Hepatocyte (in vitro differentiated cells): ENCODE measurements around the gene GATD1. TPM values are rescaled to one million over a fixed set of nuclear protein-coding genes. Genes with fewer than 3 reads are reported as not detected.

Experiments used
- DNase-seq: peaks from one replicate; pipeline ENCODE4 v3.0.0-alpha.2; 2016; ENCODE audit warnings: low spot score
- H2AFZ ChIP-seq: fragments of 200-600 bp; sonication (generic); 2 replicates; pipeline ENCODE4 v1.6.0; 2016; ENCODE audit warnings: antibody characterized with exemption, mild to moderate bottlenecking
- H3K27ac ChIP-seq: fragments of 200-600 bp; sonication (generic); 2 replicates; pipeline ENCODE4 v1.5.1; 2016; ENCODE audit warnings: mild to moderate bottlenecking
- H3K27me3 ChIP-seq: fragments of 200-600 bp; sonication (generic); 2 replicates; pipeline ENCODE4 v1.6.1; 2016
- H3K36me3 ChIP-seq: fragments of 200-600 bp; sonication (generic); replicated peaks from 2 replicates; pipeline ENCODE4 v1.5.1; 2016; ENCODE audit warnings: low read depth; ENCODE audit not compliant: insufficient read depth
- H3K4me1 ChIP-seq: fragments of 200-600 bp; sonication (generic); 2 replicates; pipeline ENCODE4 v1.5.1; 2016; ENCODE audit warnings: mild to moderate bottlenecking, moderate library complexity; ENCODE audit not compliant: insufficient read depth
- H3K4me2 ChIP-seq: fragments of 200-600 bp; sonication (generic); 2 replicates; pipeline ENCODE4 v1.6.0; 2016
- H3K4me3 ChIP-seq: fragments of 200-600 bp; sonication (generic); 2 replicates; pipeline ENCODE4 v1.5.1; 2016; ENCODE audit warnings: mild to moderate bottlenecking
- H3K79me2 ChIP-seq: fragments of 200-600 bp; sonication (generic); 2 replicates; pipeline ENCODE4 v1.6.0; 2017; ENCODE audit warnings: mild to moderate bottlenecking
- H3K9me2 ChIP-seq: fragments of 200-600 bp; sonication (generic); replicated peaks from 2 replicates; pipeline ENCODE4 v1.6.0; 2017; ENCODE audit warnings: mild to moderate bottlenecking; ENCODE audit not compliant: insufficient read depth
- H3K9me3 ChIP-seq: fragments of 200-600 bp; sonication (generic); 2 replicates; pipeline ENCODE4 v1.5.1; 2016; ENCODE audit warnings: low read depth, mild to moderate bottlenecking
- H4K20me1 ChIP-seq: fragments of 200-600 bp; sonication (generic); 2 replicates; pipeline ENCODE4 v1.6.0; 2016; ENCODE audit warnings: mild to moderate bottlenecking; ENCODE audit not compliant: insufficient read depth, poor library complexity, severe bottlenecking
- EZH2 ChIP-seq: fragments of 200-600 bp; sonication (generic); IDR thresholded peaks from 2 replicates; pipeline ENCODE4 v1.6.1; 2016; ENCODE audit warnings: antibody characterized with exemption, mild to moderate bottlenecking, borderline replicate concordance
- EZH2phosphoT487 ChIP-seq: fragments of 200-600 bp; sonication (generic); IDR thresholded peaks from one replicate; pipeline ENCODE4 v1.6.1; 2018; ENCODE audit warnings: antibody characterized with exemption, mild to moderate bottlenecking, low read depth, moderate library complexity; ENCODE audit not compliant: unreplicated experiment, severe bottlenecking
- WGBS: methylation state at CpG from one replicate; pipeline ENCODE4 v1.1.6; 2016; ENCODE audit warnings: low lambda C conversion rate; ENCODE audit errors: missing lambda C conversion rate; 5-methylcytosine and 5-hydroxymethylcytosine counted together
- polyA plus RNA-seq: library from polyadenylated mRNA; unstranded; fragments of >200 nt; fragmentation: Nextera tagmentation; extraction: Ambion mirVana; gene quantifications from 2 replicates; pipeline ENCODE4 v1.2.1, GENCODE V29; 2016
- total RNA-seq: library from RNA; depleted of rRNA; stranded (reverse); fragments of >200 nt; gene quantifications from 2 replicates; pipeline ENCODE4 v1.2.3, GENCODE V29; 2014
- TF ChIP-seq, protein P1 (sequence below): fragments of 200-600 bp; sonication (generic); IDR thresholded peaks from 2 replicates; pipeline ENCODE4 v1.5.1; 2016; ENCODE audit warnings: antibody characterized with exemption, mild to moderate bottlenecking; ENCODE audit not compliant: poor library complexity

GATD1 gene
- total and polyA plus RNA-seq, 2 experiments from 2014 or later = 24.2 to 29.0 TPM

- H3K36me3 ChIP-seq = no peaks in the 10 kb centered on the region
- no peak overlapping the region for H2AFZ ChIP-seq
- H3K4me3 ChIP-seq = no peak overlapping the region
- H4K20me1 ChIP-seq = peaks cover 39% of the 10 kb centered on the region
- no peaks in the 10 kb centered on the region for H3K9me2 ChIP-seq
- H3K4me2 ChIP-seq = no peak overlapping the region
- DNase-seq = peak; percentile 3
- H3K79me2 ChIP-seq = peaks cover 40% of the 10 kb centered on the region
- no peak overlapping the region for H3K27ac ChIP-seq
- TF ChIP-seq, protein P1, sequence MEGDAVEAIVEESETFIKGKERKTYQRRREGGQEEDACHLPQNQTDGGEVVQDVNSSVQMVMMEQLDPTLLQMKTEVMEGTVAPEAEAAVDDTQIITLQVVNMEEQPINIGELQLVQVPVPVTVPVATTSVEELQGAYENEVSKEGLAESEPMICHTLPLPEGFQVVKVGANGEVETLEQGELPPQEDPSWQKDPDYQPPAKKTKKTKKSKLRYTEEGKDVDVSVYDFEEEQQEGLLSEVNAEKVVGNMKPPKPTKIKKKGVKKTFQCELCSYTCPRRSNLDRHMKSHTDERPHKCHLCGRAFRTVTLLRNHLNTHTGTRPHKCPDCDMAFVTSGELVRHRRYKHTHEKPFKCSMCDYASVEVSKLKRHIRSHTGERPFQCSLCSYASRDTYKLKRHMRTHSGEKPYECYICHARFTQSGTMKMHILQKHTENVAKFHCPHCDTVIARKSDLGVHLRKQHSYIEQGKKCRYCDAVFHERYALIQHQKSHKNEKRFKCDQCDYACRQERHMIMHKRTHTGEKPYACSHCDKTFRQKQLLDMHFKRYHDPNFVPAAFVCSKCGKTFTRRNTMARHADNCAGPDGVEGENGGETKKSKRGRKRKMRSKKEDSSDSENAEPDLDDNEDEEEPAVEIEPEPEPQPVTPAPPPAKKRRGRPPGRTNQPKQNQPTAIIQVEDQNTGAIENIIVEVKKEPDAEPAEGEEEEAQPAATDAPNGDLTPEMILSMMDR = no peak
- TF ChIP-seq EZH2phosphoT487 (no peak), EZH2 (no peak)
- peaks cover 13% of the 10 kb centered on the region for H3K4me1 ChIP-seq
- WGBS = 78% methylated on average over 15 of the region's 15 CpGs
- H3K9me3 ChIP-seq = no peaks in the 10 kb centered on the region
- no peaks in the 10 kb centered on the region for H3K27me3 ChIP-seq
These were observed 5.6 kb downstream of the GATD1 start for GRCh38 chr11:771617-772204.

DNA sequence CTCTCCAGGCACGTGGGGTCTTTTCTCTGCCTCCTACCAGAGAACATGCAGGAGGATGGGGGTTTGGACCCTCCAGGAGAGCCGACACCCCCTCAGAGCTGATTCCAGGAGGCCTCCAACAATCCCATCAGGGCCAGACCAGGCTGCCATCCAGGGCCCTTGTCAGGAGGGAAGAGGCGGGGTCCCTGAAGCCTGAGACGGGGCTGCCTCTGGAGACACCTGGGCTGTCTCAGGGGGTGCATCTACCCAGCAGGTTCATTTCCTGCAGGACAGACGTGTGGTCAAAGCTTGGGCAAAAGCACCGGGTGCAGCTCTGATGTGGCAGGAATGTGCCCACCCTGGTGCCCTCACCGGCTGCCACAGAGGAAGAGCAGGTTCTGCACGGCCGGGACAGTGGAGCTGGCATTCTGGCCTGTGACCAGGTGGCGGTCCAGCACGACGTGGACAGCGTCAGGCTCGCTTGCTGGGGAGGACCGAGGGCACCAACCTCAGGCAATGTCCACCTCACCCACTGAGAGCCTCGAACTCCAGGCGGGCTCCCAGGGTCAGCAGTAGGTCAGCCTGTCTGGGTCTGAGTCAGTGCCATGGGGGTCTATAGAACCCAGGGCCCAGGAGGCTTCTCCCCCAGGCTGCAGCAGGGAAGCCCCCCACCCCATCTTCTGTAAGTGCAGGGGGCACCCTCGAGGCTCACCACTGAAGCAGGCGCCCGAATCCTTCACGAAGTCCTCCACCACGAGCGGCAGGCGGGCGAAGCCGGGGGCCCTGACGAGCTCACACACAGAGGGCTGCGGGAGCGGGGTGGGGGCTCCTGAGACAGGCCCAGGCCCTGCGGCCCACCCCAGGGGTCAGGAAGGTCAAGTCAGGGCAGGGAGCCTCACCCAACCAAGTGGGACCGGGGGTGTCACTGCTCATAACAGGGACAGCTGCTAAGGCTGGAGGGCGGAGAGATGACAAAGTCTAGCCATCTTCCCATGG is 6.4 kb downstream of the GATD1 start:
- peak; percentile 2 for DNase-seq
- Histone ChIP-seq H3K4me1 (peaks cover 7% of the 10 kb centered on the region), H3K4me3 (no peak overlapping the region), H4K20me1 (peaks cover 32% of the 10 kb centered on the region), H2AFZ (no peak overlapping the region), H3K27me3 (no peaks in the 10 kb centered on the region), H3K4me2 (no peak overlapping the region), H3K79me2 (peaks cover 33% of the 10 kb centered on the region), H3K36me3 (no peaks in the 10 kb centered on the region), H3K9me2 (no peaks in the 10 kb centered on the region), H3K9me3 (no peaks in the 10 kb centered on the region), H3K27ac (no peak overlapping the region)
- WGBS = 96% methylated on average over 28 of the region's 32 CpGs
- TF ChIP-seq EZH2 = no peak
- no peak for TF ChIP-seq EZH2phosphoT487
- TF ChIP-seq, protein P1 = no peak

- no peak overlapping the region for H3K27ac ChIP-seq
- no peak overlapping the region for H2AFZ ChIP-seq
- H3K36me3 ChIP-seq = no peaks in the 10 kb centered on the region
- H3K4me2 ChIP-seq = no peak overlapping the region
- DNase-seq = peak; percentile 3
- H4K20me1 ChIP-seq = peaks cover 23% of the 10 kb centered on the region
- 95% methylated on average over 23 of the region's 23 CpGs for WGBS
- no peak overlapping the region for H3K4me3 ChIP-seq
- peaks cover 24% of the 10 kb centered on the region for H3K79me2 ChIP-seq
- H3K4me1 ChIP-seq = no peaks in the 10 kb centered on the region
- no peaks in the 10 kb centered on the region for H3K9me3 ChIP-seq
- TF ChIP-seq, protein P1 = no peak
- no peak for TF ChIP-seq EZH2phosphoT487
- TF ChIP-seq EZH2 = no peak
- no peaks in the 10 kb centered on the region for H3K9me2 ChIP-seq
- no peaks in the 10 kb centered on the region for H3K27me3 ChIP-seq
These were observed 7.2 kb downstream of the GATD1 start for GRCh38 chr11:769887-770641.
